Panc1 (cell line): ENCODE results near the gene GABPB1.

Experiments used
- CTCF ChIP-seq: fragments of 450-650 bp; IDR thresholded peaks from 2 replicates; pipeline ENCODE4 v1.5.1; 2017; ENCODE audit warnings: mild to moderate bottlenecking
- POLR2AphosphoS5 ChIP-seq: IDR thresholded peaks from 2 replicates; pipeline ENCODE4 v1.6.1; 2012; ENCODE audit warnings: mild to moderate bottlenecking, low read depth, low read length, moderate library complexity
- REST ChIP-seq, 2 experiments: IDR thresholded peaks; 2 replicates each; pipeline ENCODE4 v1.6.1; 2011 to 2012; ENCODE audit warnings: low read depth in 2 of 2, control low read depth in 1 of 2, low read length in 1 of 2, mild to moderate bottlenecking in 1 of 2, moderate library complexity in 1 of 2; ENCODE audit not compliant: insufficient read depth in 1 of 2
- TCF7L2 ChIP-seq: IDR thresholded peaks from 2 replicates; pipeline ENCODE4 v1.6.1; 2011; ENCODE audit warnings: mild to moderate bottlenecking, low read depth, low read length, inconsistent platforms

- TF ChIP-seq CTCF: no peak
- TF ChIP-seq POLR2AphosphoS5: no peak
- TF ChIP-seq TCF7L2: no peak
- TF ChIP-seq REST (IDR thresholded peaks at IDR 0.05; ENCODE audit: insufficient read depth in 1 of 2, low read depth in 2 of 2, low read length in 1 of 2): no peak
These were observed 21.8 kb downstream of the GABPB1 start for GRCh38 chr15:50333229-50333628.
